Breast epithelium (tissue), 4 donors: ENCODE results near the gene SYF2. TPM values are rescaled to one million over a fixed set of nuclear protein-coding genes. Genes with fewer than 3 reads are reported as not detected.
A peak's percentile ranks its signal among the peaks of the same experiment; 100 is the strongest.

Source experiments
- DNase-seq, 2 donors: peaks; one replicate each; pipeline ENCODE4 v3.0.0-alpha.2; 2019; ENCODE audit warnings: low spot score in 2 of 2
- H3K27ac ChIP-seq, 2 donors: fragments of 200-600 bp; sonication (generic) in 1 of 2; one replicate each; pipeline ENCODE4 v1.5.1; 2016 to 2019; ENCODE audit warnings: mild to moderate bottlenecking in 1 of 2
- H3K27me3 ChIP-seq, 2 donors: fragments of 200-600 bp; sonication (generic) in 1 of 2; one replicate each; pipeline versions ENCODE4 v1.5.1 to v1.6.0; 2017 to 2019; ENCODE audit warnings: control low read depth in 1 of 2, mild to moderate bottlenecking in 1 of 2
- H3K36me3 ChIP-seq: fragments of 200-600 bp; one replicate; pipeline ENCODE4 v1.5.1; 2019
- H3K4me1 ChIP-seq, 2 donors: fragments of 200-600 bp; sonication (generic); one replicate each; pipeline ENCODE4 v1.5.1; 2016 to 2019; ENCODE audit warnings: control low read depth in 1 of 2
- H3K4me3 ChIP-seq, 3 donors: fragments of 200-600 bp; sonication (generic); 1 replicate in 2 of 3; 2 replicates in 1 of 3; pipeline ENCODE4 v1.5.1; 2016 to 2019; ENCODE audit warnings: mild to moderate bottlenecking in 3 of 3, moderate library complexity in 2 of 3
- H3K9me3 ChIP-seq, 2 donors: fragments of 200-600 bp; sonication (generic) in 1 of 2; one replicate each; pipeline ENCODE4 v1.5.1; 2016 to 2019; ENCODE audit warnings: control low read depth in 1 of 2
- CTCF ChIP-seq, 3 donors: fragments of 450-650 bp; IDR thresholded peaks; one replicate each; pipeline ENCODE4 v1.5.1; 2016 to 2017; ENCODE audit warnings: antibody characterized with exemption in 3 of 3, mild to moderate bottlenecking in 3 of 3, moderate library complexity in 3 of 3
- POLR2A ChIP-seq: fragments of 450-650 bp; IDR thresholded peaks from one replicate; pipeline ENCODE4 v1.6.1; 2016; ENCODE audit warnings: antibody characterized with exemption, mild to moderate bottlenecking, moderate library complexity
- POLR2AphosphoS5 ChIP-seq, 3 donors: sonication (generic); formaldehyde crosslinking; IDR thresholded peaks; one replicate each; pipeline ENCODE4 v1.6.1; 2017; ENCODE audit warnings: antibody characterized with exemption in 3 of 3
- intact Hi-C: fragments of 100-400 bp; cut with DNase I; formaldehyde crosslinking; loops from one replicate; pipeline ENCODE4 v1.15.1; 2023; ENCODE audit warnings: low total_unique reads
- total RNA-seq, 3 donors: library from RNA; depleted of rRNA; stranded (reverse); fragments of >200 nt; gene quantifications; one replicate each; pipeline ENCODE4 v1.1.0, GENCODE V29; 2016

Gene SYF2
- total RNA-seq, 3 donors from 2014 or later = 61.3 to 85.0 (median 83.6) TPM

- intact Hi-C loops = loop anchor here (10.0 kb wide), 1 partner anchor 344 kb away; no protein-coding TSS in a partner anchor
- Histone ChIP-seq H3K4me3 (peak overlapping the region in 2 of 3 donors; percentile 32 to 54), H3K36me3 (no peaks in the 10 kb centered on the region), H3K9me3 (no peaks in the 10 kb centered on the region), H3K4me1 (peaks cover 5 to 7% of the 10 kb centered on the region in 2 donors), H3K27me3 (no peaks in the 10 kb centered on the region), H3K27ac (peak overlapping the region; percentile 95 to 96)
- DNase-seq = peak; percentile 82 to 93
- TF ChIP-seq CTCF (IDR thresholded peaks at IDR 0.05) (peak in 2 of 3 donors; percentile 21 to 51), POLR2A (no peak), POLR2AphosphoS5 (IDR thresholded peaks at IDR 0.05) (peak; percentile 21 to 72 (median 28))
Observed at GRCh38 chr1:25198663-25199252, 33.5 kb downstream of the SYF2 start.

- intact Hi-C loops = loop anchor here (10.0 kb wide), 1 partner anchor 343 kb away; no protein-coding TSS in a partner anchor
- Histone ChIP-seq H3K4me3 (peak overlapping the region in 2 of 3 donors; percentile 32 to 54), H3K36me3 (no peaks in the 10 kb centered on the region), H3K4me1 (peaks cover 5 to 7% of the 10 kb centered on the region in 2 donors), H3K27ac (peak overlapping the region; percentile 95 to 96), H3K9me3 (no peaks in the 10 kb centered on the region), H3K27me3 (no peaks in the 10 kb centered on the region)
- TF ChIP-seq CTCF (IDR thresholded peaks at IDR 0.05) (no peak), POLR2AphosphoS5 (IDR thresholded peaks at IDR 0.05) (peak in 1 of 3 donors; percentile 52)
- DNase-seq = peak in 1 of 2 donors; percentile 67
Observed at GRCh38 chr1:25197982-25198662, 34.2 kb downstream of the SYF2 start.

- intact Hi-C loops = loop anchor here (10.0 kb wide), 1 partner anchor 343 kb away; no protein-coding TSS in a partner anchor
- no peak for DNase-seq
- Histone ChIP-seq H3K4me1 (peaks cover 5 to 7% of the 10 kb centered on the region in 2 donors), H3K27ac (peak overlapping the region; percentile 95 to 96), H3K9me3 (no peaks in the 10 kb centered on the region), H3K27me3 (no peaks in the 10 kb centered on the region), H3K4me3 (no peak overlapping the region), H3K36me3 (no peaks in the 10 kb centered on the region)
- TF ChIP-seq POLR2A (no peak), POLR2AphosphoS5 (IDR thresholded peaks at IDR 0.05) (no peak)
Observed at GRCh38 chr1:25197235-25197975, 34.9 kb downstream of the SYF2 start.

GRCh38 chr1:25196830-25197229 lies 35.5 kb downstream of the SYF2 start:
- intact Hi-C loops = loop anchor here (10.0 kb wide), 1 partner anchor 342 kb away; no protein-coding TSS in a partner anchor
- Histone ChIP-seq H3K27ac (peak overlapping the region; percentile 95 to 96), H3K36me3 (no peaks in the 10 kb centered on the region)

More at GRCh38 chr1:25196830-25197229, 35.5 kb downstream of the SYF2 start:
- no peak for DNase-seq
- Histone ChIP-seq H3K4me1 (peaks cover 5 to 7% of the 10 kb centered on the region in 2 donors), H3K9me3 (no peaks in the 10 kb centered on the region), H3K27me3 (no peaks in the 10 kb centered on the region), H3K4me3 (no peak overlapping the region)
- TF ChIP-seq POLR2A = no peak
- no peak for TF ChIP-seq CTCF (IDR thresholded peaks at IDR 0.05)
- no peak for TF ChIP-seq POLR2AphosphoS5 (IDR thresholded peaks at IDR 0.05)
